NB4 (cell line): Measurements from ENCODE around the gene UBAC2.

ENCODE experiments used
- POLR2A ChIP-seq: IDR thresholded peaks from 2 replicates; pipeline ENCODE4 v1.6.1; 2011; ENCODE audit warnings: mild to moderate bottlenecking; ENCODE audit not compliant: insufficient read length; ENCODE audit errors: extremely low read depth
- TF ChIP-seq, protein P1 (sequence below): IDR thresholded peaks from one replicate; pipeline ENCODE4 v1.5.1; 2012; ENCODE audit warnings: low read depth, low read length
- TF ChIP-seq, protein P2 (sequence below): IDR thresholded peaks from 2 replicates; pipeline ENCODE4 v1.6.1; 2011; ENCODE audit warnings: low read depth, low read length

DNA sequence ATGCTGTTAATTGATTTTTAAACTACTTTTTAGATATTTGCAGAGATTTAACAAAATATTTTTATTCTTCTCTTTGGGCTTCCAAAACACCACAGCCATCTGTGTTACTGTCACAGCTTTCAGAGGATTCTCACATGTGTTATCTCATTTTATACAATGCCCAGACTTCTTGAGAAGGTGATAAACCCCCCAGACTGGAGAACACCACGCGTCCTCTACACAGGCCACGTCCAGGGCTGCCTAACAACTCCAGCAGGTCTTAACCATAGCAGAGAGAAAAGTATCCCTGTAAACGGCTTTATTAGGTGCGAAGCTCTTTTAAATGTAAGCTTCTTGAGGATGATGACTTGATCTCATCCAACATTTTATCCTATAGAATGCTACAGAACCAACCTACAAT is 104.5 kb downstream of the UBAC2 start:
- TF ChIP-seq, protein P1, sequence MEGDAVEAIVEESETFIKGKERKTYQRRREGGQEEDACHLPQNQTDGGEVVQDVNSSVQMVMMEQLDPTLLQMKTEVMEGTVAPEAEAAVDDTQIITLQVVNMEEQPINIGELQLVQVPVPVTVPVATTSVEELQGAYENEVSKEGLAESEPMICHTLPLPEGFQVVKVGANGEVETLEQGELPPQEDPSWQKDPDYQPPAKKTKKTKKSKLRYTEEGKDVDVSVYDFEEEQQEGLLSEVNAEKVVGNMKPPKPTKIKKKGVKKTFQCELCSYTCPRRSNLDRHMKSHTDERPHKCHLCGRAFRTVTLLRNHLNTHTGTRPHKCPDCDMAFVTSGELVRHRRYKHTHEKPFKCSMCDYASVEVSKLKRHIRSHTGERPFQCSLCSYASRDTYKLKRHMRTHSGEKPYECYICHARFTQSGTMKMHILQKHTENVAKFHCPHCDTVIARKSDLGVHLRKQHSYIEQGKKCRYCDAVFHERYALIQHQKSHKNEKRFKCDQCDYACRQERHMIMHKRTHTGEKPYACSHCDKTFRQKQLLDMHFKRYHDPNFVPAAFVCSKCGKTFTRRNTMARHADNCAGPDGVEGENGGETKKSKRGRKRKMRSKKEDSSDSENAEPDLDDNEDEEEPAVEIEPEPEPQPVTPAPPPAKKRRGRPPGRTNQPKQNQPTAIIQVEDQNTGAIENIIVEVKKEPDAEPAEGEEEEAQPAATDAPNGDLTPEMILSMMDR = no peak
- no peak for TF ChIP-seq POLR2A
- TF ChIP-seq, protein P2, sequence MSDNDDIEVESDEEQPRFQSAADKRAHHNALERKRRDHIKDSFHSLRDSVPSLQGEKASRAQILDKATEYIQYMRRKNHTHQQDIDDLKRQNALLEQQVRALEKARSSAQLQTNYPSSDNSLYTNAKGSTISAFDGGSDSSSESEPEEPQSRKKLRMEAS = no peak
